NCI-H2227 treated with DMSO at 0.1 percent for 48 hours (cell line): ENCODE results near the gene VDR.
"Not testable (repeated sequence)": the region's sequence is repeated elsewhere in the genome, so short reads cannot be mapped to it uniquely, and the experiment has no call there.

ENCODE experiments used
- DNase-seq: peaks from one replicate; lab custom pipeline; 2025; lab: John Stamatoyannopoulos, UW

VDR gene

GRCh38 chr12:47828976-47829482 lies 75.8 kb downstream of the VDR start:
- no peak for DNase-seq

- DNase-seq: no peak
These were observed 76.5 kb downstream of the VDR start for GRCh38 chr12:47828008-47828975.

- no peak for DNase-seq
These were observed 79.6 kb downstream of the VDR start for GRCh38 chr12:47825173-47825639.

GRCh38 chr12:47824635-47825034 lies 80.2 kb downstream of the VDR start:
- no peak for DNase-seq

- DNase-seq: no peak
These were observed 80.6 kb downstream of the VDR start for GRCh38 chr12:47824198-47824597.

- no peak for DNase-seq
These were observed 81.2 kb downstream of the VDR start for GRCh38 chr12:47823422-47824086.

- DNase-seq: no peak
These were observed 81.9 kb downstream of the VDR start for GRCh38 chr12:47822863-47823262.

- no peak for DNase-seq
These were observed 82.4 kb downstream of the VDR start for GRCh38 chr12:47822401-47822800.

- no peak for DNase-seq
These were observed 83.5 kb downstream of the VDR start for GRCh38 chr12:47821346-47821706.

- no peak for DNase-seq
These were observed 84.0 kb downstream of the VDR start for GRCh38 chr12:47820631-47821345.

GRCh38 chr12:47819896-47820630 lies 84.7 kb downstream of the VDR start, which contains the start of gene HDAC7:
Gene HDAC7, minus strand, starts transcription at chr12:47819903. Its CDS starts 118 bp downstream, at chr12:47819785.
- DNase-seq: peak; percentile 21

- DNase-seq: no peak
These were observed 85.5 kb downstream of the VDR start for GRCh38 chr12:47819138-47819895.

GRCh38 chr12:47818467-47819137 lies 86.2 kb downstream of the VDR start:
- DNase-seq: no peak

GRCh38 chr12:47818007-47818376 lies 86.8 kb downstream of the VDR start:
- DNase-seq: no peak

GRCh38 chr12:47817272-47818006 lies 87.4 kb downstream of the VDR start:
- no peak for DNase-seq

- DNase-seq: no peak
These were observed 88.2 kb downstream of the VDR start for GRCh38 chr12:47816403-47817271.

GRCh38 chr12:47815447-47815846 lies 89.3 kb downstream of the VDR start:
- DNase-seq: not testable (repeated sequence)

GRCh38 chr12:47814539-47815170 lies 90.1 kb downstream of the VDR start:
- DNase-seq: no peak
